HepG2 (cell line): ENCODE results near the gene TEDC2. TPM values are rescaled to one million over a fixed set of nuclear protein-coding genes. Genes with fewer than 3 reads are reported as not detected.

ENCODE experiments used
- FOXA3 ChIP-seq: IDR thresholded peaks from 2 replicates; pipeline ENCODE4 v1.6.1; 2016; ENCODE audit warnings: missing genetic modification reagents, missing compliant biosample characterization
- GZF1 ChIP-seq: sonication (generic); formaldehyde crosslinking; IDR thresholded peaks from 2 replicates; pipeline ENCODE4 v1.5.1; 2020; ENCODE audit warnings: mild to moderate bottlenecking, missing genetic modification reagents
- HNRNPH1 ChIP-seq: fragments of 200-400 bp; formaldehyde crosslinking; optimal IDR thresholded peaks from 2 replicates; pipeline ENCODE3; 2017; ENCODE audit warnings: mild to moderate bottlenecking, low read depth, low read length
- ONECUT2 ChIP-seq: sonication (generic); formaldehyde crosslinking; IDR thresholded peaks from 2 replicates; pipeline ENCODE4 v1.4.0; 2020; ENCODE audit warnings: missing genetic modification reagents
- RORA ChIP-seq: sonication (generic); formaldehyde crosslinking; IDR thresholded peaks from 2 replicates; pipeline ENCODE4 v1.5.0; 2020; ENCODE audit warnings: mild to moderate bottlenecking, missing genetic modification reagents, moderate library complexity
- TRIM24 ChIP-seq: sonication (generic); formaldehyde crosslinking; IDR thresholded peaks from 2 replicates; pipeline ENCODE4 v1.8.0; 2022; ENCODE audit warnings: mild to moderate bottlenecking, missing genetic modification reagents
- ZFP37 ChIP-seq: sonication (generic); formaldehyde crosslinking; IDR thresholded peaks from 2 replicates; pipeline ENCODE4 v1.4.0; 2020; ENCODE audit warnings: missing genetic modification reagents, borderline replicate concordance
- ZMYM4 ChIP-seq: sonication (generic); formaldehyde crosslinking; IDR thresholded peaks from 2 replicates; pipeline ENCODE4 v1.8.1; 2023; ENCODE audit warnings: mild to moderate bottlenecking, missing genetic modification reagents
- ZNF33B ChIP-seq: sonication (generic); formaldehyde crosslinking; IDR thresholded peaks from 2 replicates; pipeline ENCODE4 v1.5.1; 2020; ENCODE audit warnings: mild to moderate bottlenecking, missing genetic modification reagents
- ZNF350 ChIP-seq: sonication (generic); formaldehyde crosslinking; IDR thresholded peaks from 2 replicates; pipeline ENCODE4 v1.4.0; 2020; ENCODE audit warnings: mild to moderate bottlenecking, low read depth, missing genetic modification reagents, borderline replicate concordance
- ZNF383 ChIP-seq: sonication (generic); formaldehyde crosslinking; IDR thresholded peaks from 2 replicates; pipeline ENCODE4 v1.4.0; 2020; ENCODE audit warnings: missing genetic modification reagents, mild to moderate bottlenecking, borderline replicate concordance
- ZNF609 ChIP-seq: sonication (generic); formaldehyde crosslinking; IDR thresholded peaks from 2 replicates; pipeline ENCODE4 v1.4.0; 2020; ENCODE audit warnings: mild to moderate bottlenecking, missing genetic modification reagents, borderline replicate concordance
- ZNF691 ChIP-seq: sonication (generic); formaldehyde crosslinking; IDR thresholded peaks from 2 replicates; pipeline ENCODE4 v1.4.0; 2020; ENCODE audit warnings: missing genetic modification reagents, low read depth, mild to moderate bottlenecking, borderline replicate concordance
- ZSCAN12 ChIP-seq: sonication (generic); formaldehyde crosslinking; IDR thresholded peaks from 2 replicates; pipeline ENCODE4 v1.9.0; 2021; ENCODE audit warnings: mild to moderate bottlenecking, missing genetic modification reagents
- polyA plus RNA-seq, 8 experiments: library from polyadenylated mRNA; depleted of rRNA in 3 of 8; stranded (reverse) in 7 of 8; unstranded in 1 of 8; fragments of >200 nt; fragmentation: Illumina TruSeq in 4 of 8; extraction: Trizol in 4 of 8; gene quantifications; 2 replicates each; pipeline versions ENCODE4 v1.2.1 to v1.2.3, GENCODE V29; 2011 to 2016; ENCODE audit warnings: low read depth in 4 of 8, missing spikeins in 1 of 8, mixed read lengths in 1 of 8; ENCODE audit not compliant: insufficient read depth in 1 of 8
- total RNA-seq, 5 experiments: library from RNA; depleted of rRNA; stranded (reverse); fragments of >200 nt; fragmentation: Illumina TruSeq; extraction: Trizol; gene quantifications; 2 replicates each; pipeline ENCODE4 v1.2.3, GENCODE V29; 2016; ENCODE audit warnings: low read depth in 1 of 5
- TF ChIP-seq, protein P1 (sequence below): sonication (generic); formaldehyde crosslinking; IDR thresholded peaks from 2 replicates; pipeline ENCODE4 v1.4.0; 2020; ENCODE audit warnings: missing genetic modification reagents, borderline replicate concordance
- TF ChIP-seq, protein P2 (sequence below): sonication (generic); formaldehyde crosslinking; IDR thresholded peaks from 2 replicates; pipeline ENCODE4 v1.4.0; 2020; ENCODE audit warnings: missing genetic modification reagents
- TF ChIP-seq, protein P3 (sequence below): sonication (generic); formaldehyde crosslinking; IDR thresholded peaks from 2 replicates; pipeline ENCODE4 v1.4.0; 2020; ENCODE audit warnings: mild to moderate bottlenecking, missing genetic modification reagents

The TEDC2 gene
- total and polyA plus RNA-seq, 2 of the 13 experiments (the other 11 are each of a cell fraction or from before 2014, with no cell fraction given), result 6.2 to 24.4 TPM

DNA sequence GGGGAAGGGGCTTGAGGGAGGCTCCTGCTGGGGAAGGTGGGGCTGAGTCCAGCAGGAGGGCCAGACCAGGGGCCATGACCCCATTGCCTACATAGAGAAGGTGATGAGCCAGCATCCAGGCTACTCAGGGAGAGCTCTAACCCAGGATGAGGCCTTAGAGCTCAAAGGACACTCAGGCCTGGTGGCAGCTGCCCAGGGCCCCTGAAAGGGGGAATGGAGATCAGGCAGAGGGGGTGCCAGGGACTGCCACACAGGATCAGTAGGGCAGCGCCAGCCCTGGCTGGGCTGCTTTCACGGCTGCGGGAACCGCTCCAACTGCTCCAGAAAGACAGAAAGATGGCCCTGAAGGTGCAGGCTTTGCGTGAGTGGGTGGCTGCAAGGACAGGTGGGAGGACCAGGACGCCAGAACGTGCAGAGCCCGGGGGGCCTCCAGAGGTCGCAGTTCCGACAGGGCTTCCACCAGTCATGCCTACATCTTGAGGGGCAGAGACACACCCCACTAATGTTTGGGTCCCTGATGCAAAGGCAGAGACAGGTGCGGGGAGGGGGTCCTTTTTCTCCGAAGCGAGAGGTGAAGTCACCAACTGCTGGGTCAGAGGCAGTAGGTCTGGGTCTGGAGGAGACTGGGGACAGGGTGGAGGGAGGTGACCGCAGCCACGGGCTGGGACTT, 53.0 kb downstream of the TEDC2 start (continued):
- TF ChIP-seq, protein P1, sequence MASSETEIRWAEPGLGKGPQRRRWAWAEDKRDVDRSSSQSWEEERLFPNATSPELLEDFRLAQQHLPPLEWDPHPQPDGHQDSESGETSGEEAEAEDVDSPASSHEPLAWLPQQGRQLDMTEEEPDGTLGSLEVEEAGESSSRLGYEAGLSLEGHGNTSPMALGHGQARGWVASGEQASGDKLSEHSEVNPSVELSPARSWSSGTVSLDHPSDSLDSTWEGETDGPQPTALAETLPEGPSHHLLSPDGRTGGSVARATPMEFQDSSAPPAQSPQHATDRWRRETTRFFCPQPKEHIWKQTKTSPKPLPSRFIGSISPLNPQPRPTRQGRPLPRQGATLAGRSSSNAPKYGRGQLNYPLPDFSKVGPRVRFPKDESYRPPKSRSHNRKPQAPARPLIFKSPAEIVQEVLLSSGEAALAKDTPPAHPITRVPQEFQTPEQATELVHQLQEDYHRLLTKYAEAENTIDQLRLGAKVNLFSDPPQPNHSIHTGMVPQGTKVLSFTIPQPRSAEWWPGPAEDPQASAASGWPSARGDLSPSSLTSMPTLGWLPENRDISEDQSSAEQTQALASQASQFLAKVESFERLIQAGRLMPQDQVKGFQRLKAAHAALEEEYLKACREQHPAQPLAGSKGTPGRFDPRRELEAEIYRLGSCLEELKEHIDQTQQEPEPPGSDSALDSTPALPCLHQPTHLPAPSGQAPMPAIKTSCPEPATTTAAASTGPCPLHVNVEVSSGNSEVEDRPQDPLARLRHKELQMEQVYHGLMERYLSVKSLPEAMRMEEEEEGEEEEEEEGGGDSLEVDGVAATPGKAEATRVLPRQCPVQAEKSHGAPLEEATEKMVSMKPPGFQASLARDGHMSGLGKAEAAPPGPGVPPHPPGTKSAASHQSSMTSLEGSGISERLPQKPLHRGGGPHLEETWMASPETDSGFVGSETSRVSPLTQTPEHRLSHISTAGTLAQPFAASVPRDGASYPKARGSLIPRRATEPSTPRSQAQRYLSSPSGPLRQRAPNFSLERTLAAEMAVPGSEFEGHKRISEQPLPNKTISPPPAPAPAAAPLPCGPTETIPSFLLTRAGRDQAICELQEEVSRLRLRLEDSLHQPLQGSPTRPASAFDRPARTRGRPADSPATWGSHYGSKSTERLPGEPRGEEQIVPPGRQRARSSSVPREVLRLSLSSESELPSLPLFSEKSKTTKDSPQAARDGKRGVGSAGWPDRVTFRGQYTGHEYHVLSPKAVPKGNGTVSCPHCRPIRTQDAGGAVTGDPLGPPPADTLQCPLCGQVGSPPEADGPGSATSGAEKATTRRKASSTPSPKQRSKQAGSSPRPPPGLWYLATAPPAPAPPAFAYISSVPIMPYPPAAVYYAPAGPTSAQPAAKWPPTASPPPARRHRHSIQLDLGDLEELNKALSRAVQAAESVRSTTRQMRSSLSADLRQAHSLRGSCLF (CRISPR knock-in tag), result no peak
- TF ChIP-seq ZNF383 (CRISPR knock-in tag), result peak; percentile 46; the same call in 1 of the 2 replicates
- no peak for TF ChIP-seq HNRNPH1
- TF ChIP-seq ZNF350, result no peak; the same call in 1 of the 2 replicates
- TF ChIP-seq, protein P2, sequence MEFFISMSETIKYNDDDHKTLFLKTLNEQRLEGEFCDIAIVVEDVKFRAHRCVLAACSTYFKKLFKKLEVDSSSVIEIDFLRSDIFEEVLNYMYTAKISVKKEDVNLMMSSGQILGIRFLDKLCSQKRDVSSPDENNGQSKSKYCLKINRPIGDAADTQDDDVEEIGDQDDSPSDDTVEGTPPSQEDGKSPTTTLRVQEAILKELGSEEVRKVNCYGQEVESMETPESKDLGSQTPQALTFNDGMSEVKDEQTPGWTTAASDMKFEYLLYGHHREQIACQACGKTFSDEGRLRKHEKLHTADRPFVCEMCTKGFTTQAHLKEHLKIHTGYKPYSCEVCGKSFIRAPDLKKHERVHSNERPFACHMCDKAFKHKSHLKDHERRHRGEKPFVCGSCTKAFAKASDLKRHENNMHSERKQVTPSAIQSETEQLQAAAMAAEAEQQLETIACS, result no peak
- TF ChIP-seq FOXA3, result no peak
- no peak for TF ChIP-seq ONECUT2
- no peak for TF ChIP-seq ZFP37
- TF ChIP-seq GZF1, result no peak
- no peak for TF ChIP-seq ZNF691 (CRISPR knock-in tag)
- TF ChIP-seq, protein P3, sequence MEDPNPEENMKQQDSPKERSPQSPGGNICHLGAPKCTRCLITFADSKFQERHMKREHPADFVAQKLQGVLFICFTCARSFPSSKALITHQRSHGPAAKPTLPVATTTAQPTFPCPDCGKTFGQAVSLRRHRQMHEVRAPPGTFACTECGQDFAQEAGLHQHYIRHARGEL (CRISPR knock-in tag), result no peak
- TF ChIP-seq ZSCAN12 (CRISPR knock-in tag), result no peak
- no peak for TF ChIP-seq TRIM24 (CRISPR knock-in tag)
- no peak for TF ChIP-seq RORA (CRISPR knock-in tag)
- no peak for TF ChIP-seq ZMYM4 (CRISPR knock-in tag)
- TF ChIP-seq ZNF33B, result no peak
- TF ChIP-seq ZNF609 (CRISPR knock-in tag), result no peak
